Central memory CD8-positive, alpha-beta T cell (primary cell): ENCODE results near the gene FASTK.

Experiments
- ATAC-seq: fragments of 150-1000 bp; cut with Tn5 transposase; replicated peaks from 2 replicates; pipeline ENCODE4 v1.10.0; 2022; ENCODE audit warnings: mild to moderate bottlenecking, moderate FRiP score, moderate number of reproducible peaks; ENCODE audit not compliant: poor library complexity, severe bottlenecking; ENCODE audit errors: extremely low read depth
- DNase-seq, 2 donors: peaks; one replicate each; pipeline ENCODE4 v3.0.0; 2021; ENCODE audit warnings: low spot score in 2 of 2
- H3K27ac Mint-ChIP-seq: one replicate; pipeline ENCODE4 v1.8.0; 2022; ENCODE audit warnings: low read depth, mild to moderate bottlenecking, moderate library complexity, mixed read lengths
- H3K27me3 Mint-ChIP-seq: one replicate; pipeline ENCODE4 v1.8.0; 2022; ENCODE audit warnings: mixed read lengths
- H3K36me3 Mint-ChIP-seq: one replicate; pipeline ENCODE4 v1.8.0; 2022; ENCODE audit warnings: mild to moderate bottlenecking, moderate library complexity, mixed read lengths; ENCODE audit not compliant: insufficient read depth
- H3K4me1 Mint-ChIP-seq: one replicate; pipeline ENCODE4 v1.8.0; 2022; ENCODE audit warnings: mixed read lengths
- H3K4me3 Mint-ChIP-seq: one replicate; pipeline ENCODE4 v1.8.0; 2022; ENCODE audit warnings: mild to moderate bottlenecking, moderate library complexity, mixed read lengths
- H3K9me3 Mint-ChIP-seq: one replicate; pipeline ENCODE4 v1.8.0; 2022; ENCODE audit warnings: mixed read lengths

Gene FASTK

GRCh38 chr7:151071032-151071866 lies 9.4 kb downstream of the FASTK start:
- no peaks in the 10 kb centered on the region for H3K4me1 Mint-ChIP-seq
- H3K36me3 Mint-ChIP-seq: peaks cover 35% of the 10 kb centered on the region
- ATAC-seq (no peak), DNase-seq (no peak)
- no peaks in the 10 kb centered on the region for H3K9me3 Mint-ChIP-seq
- H3K27me3 Mint-ChIP-seq: no peaks in the 10 kb centered on the region
- no peak overlapping the region for H3K4me3 Mint-ChIP-seq
- no peak overlapping the region for H3K27ac Mint-ChIP-seq

DNA sequence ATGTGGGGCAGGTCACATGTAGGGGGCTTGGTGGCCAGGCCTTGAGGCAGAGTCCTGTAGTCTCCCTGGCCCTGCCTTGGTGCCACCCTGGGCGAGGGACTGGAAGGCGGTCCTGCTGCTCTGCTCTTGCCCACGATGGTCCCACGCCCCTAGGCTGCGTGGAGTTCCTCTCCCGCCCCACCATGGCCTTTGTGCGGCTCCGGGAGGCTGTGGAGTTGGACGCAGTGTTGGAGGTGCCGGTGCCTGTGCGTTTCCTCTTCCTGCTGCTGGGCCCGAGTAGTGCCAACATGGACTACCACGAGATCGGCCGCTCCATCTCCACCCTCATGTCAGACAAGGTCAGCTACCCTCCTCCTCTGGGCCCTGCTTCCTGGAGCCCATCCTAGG lies 10.0 kb downstream of the FASTK start:
- no peaks in the 10 kb centered on the region for H3K9me3 Mint-ChIP-seq
- H3K27ac Mint-ChIP-seq: no peak overlapping the region
- no peak overlapping the region for H3K4me3 Mint-ChIP-seq
- DNase-seq (no peak), ATAC-seq (no peak)
- no peaks in the 10 kb centered on the region for H3K27me3 Mint-ChIP-seq
- no peaks in the 10 kb centered on the region for H3K4me1 Mint-ChIP-seq
- H3K36me3 Mint-ChIP-seq: peaks cover 37% of the 10 kb centered on the region

DNA sequence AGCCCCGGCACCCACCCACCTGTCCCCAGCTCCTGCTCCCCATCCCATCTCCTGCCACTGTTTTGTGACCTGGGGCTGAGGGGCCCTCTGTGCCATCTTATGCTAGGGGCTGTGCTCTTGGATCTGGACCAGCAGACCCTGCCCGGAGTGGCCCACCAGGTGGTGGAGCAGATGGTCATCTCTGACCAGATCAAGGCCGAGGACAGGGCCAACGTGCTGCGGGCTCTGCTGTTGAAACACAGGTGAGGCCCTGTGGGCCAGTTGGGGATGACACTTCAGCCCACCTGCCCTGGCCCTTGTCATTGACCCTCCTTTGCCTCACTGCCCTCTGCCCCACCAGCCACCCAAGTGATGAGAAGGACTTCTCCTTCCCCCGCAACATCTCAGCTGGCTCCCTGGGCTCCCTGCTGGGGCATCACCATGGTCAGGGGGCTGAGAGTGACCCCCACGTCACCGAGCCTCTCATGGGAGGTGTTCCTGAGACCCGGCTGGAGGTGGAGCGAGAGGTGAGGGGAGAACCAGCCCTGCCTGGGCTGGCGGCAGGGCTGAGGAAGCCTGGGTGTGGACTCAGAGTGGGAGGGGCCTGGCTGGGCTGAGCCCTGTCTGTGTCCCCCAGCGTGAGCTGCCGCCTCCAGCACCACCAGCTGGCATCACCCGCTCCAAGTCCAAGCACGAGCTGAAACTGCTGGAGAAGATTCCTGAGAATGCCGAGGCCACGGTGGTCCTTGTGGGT lies 10.6 kb downstream of the FASTK start:
- Mint-ChIP-seq H3K27ac (no peak overlapping the region), H3K4me1 (no peaks in the 10 kb centered on the region), H3K36me3 (peaks cover 36% of the 10 kb centered on the region), H3K4me3 (no peak overlapping the region), H3K9me3 (no peaks in the 10 kb centered on the region), H3K27me3 (no peaks in the 10 kb centered on the region)
- no peak for ATAC-seq
- no peak for DNase-seq

DNA sequence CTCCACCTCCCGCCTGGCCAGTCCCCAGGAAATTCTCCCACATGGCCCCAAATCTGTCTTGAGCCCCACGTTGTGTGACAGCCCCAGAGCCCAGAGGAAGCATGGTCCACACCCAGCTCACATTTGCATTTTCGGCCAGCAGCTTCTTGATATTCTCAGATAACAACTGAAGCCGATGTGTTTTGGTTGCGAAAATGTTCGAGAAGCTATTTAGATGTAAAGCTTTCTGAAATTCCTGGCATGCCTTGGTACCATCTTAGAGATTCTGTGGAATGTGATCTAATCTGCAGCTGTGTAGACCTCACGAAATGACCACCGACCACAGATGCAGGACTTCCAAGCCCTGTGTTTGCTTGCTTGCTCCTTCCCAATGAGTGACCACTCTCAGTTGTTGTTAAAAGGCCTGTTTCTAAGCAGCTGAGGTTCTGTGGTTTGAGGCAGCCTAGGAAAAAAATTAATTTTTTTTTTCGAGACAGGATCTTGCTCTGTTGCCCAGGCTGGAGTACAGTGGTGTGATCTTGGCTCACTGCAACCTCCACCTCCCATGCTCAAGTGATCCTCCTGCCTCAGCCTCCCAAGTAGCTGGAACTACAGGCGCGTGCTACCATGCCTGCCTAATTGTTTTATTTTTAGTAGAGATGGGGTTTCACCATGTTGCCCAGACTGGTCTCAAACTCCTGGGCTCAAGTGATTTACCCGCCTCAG lies 12.4 kb downstream of the FASTK start:
- no peaks in the 10 kb centered on the region for H3K9me3 Mint-ChIP-seq
- no peak overlapping the region for H3K4me3 Mint-ChIP-seq
- no peaks in the 10 kb centered on the region for H3K27me3 Mint-ChIP-seq
- no peak overlapping the region for H3K27ac Mint-ChIP-seq
- DNase-seq (no peak), ATAC-seq (no peak)
- peaks cover 34% of the 10 kb centered on the region for H3K36me3 Mint-ChIP-seq
- H3K4me1 Mint-ChIP-seq: no peaks in the 10 kb centered on the region

GRCh38 chr7:151066273-151066974 lies 14.2 kb downstream of the FASTK start:
- no peak for ATAC-seq

GRCh38 chr7:151065516-151065915 lies 15.1 kb downstream of the FASTK start:
- H3K27ac Mint-ChIP-seq: no peak overlapping the region
- no peak overlapping the region for H3K4me3 Mint-ChIP-seq
- peaks cover 16% of the 10 kb centered on the region for H3K4me1 Mint-ChIP-seq
- H3K36me3 Mint-ChIP-seq: peaks cover 28% of the 10 kb centered on the region
- H3K9me3 Mint-ChIP-seq: no peaks in the 10 kb centered on the region
- ATAC-seq (no peak), DNase-seq (no peak)
- H3K27me3 Mint-ChIP-seq: no peaks in the 10 kb centered on the region

More at GRCh38 chr7:151066273-151066974, 14.2 kb downstream of the FASTK start:
- Mint-ChIP-seq H3K36me3 (peaks cover 28% of the 10 kb centered on the region), H3K27ac (no peak overlapping the region), H3K4me1 (peaks cover 7% of the 10 kb centered on the region), H3K4me3 (no peak overlapping the region), H3K9me3 (no peaks in the 10 kb centered on the region), H3K27me3 (no peaks in the 10 kb centered on the region)
- DNase-seq: no peak

GRCh38 chr7:151064993-151065392 lies 15.6 kb downstream of the FASTK start:
- no peak overlapping the region for H3K4me3 Mint-ChIP-seq
- H3K27ac Mint-ChIP-seq: no peak overlapping the region
- no peak for DNase-seq
- H3K36me3 Mint-ChIP-seq: peaks cover 26% of the 10 kb centered on the region
- no peaks in the 10 kb centered on the region for H3K27me3 Mint-ChIP-seq
- no peak for ATAC-seq
- peaks cover 16% of the 10 kb centered on the region for H3K4me1 Mint-ChIP-seq
- H3K9me3 Mint-ChIP-seq: no peaks in the 10 kb centered on the region

GRCh38 chr7:151064454-151064853 lies 16.2 kb downstream of the FASTK start:
- no peak overlapping the region for H3K27ac Mint-ChIP-seq
- no peak for ATAC-seq
- H3K36me3 Mint-ChIP-seq: peaks cover 27% of the 10 kb centered on the region
- H3K27me3 Mint-ChIP-seq: no peaks in the 10 kb centered on the region
- H3K4me1 Mint-ChIP-seq: peaks cover 16% of the 10 kb centered on the region
- H3K4me3 Mint-ChIP-seq: no peak overlapping the region
- H3K9me3 Mint-ChIP-seq: no peaks in the 10 kb centered on the region
- DNase-seq: no peak

DNA sequence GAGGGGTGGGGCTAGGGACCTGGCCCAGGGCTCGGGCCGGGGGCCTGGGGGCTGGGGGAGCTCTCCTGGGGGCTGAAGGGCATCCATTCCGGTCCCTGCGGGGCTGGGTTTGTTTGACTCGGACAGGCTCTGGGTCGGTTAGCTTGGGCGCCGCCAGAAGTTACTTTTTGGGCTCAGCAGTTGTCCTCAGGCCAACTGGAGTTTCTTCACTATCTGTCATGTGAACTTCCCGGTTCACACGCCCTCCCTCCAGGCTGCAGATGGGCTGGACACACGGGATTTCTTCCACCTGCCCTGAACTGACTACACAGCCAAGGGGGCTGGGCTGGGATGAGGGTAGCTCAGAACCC lies 17.4 kb downstream of the FASTK start:
- Mint-ChIP-seq H3K4me3 (no peak overlapping the region), H3K27ac (no peak overlapping the region), H3K4me1 (peaks cover 24% of the 10 kb centered on the region), H3K9me3 (no peaks in the 10 kb centered on the region), H3K36me3 (peaks cover 32% of the 10 kb centered on the region), H3K27me3 (no peaks in the 10 kb centered on the region)
- DNase-seq: no peak
- ATAC-seq: no peak

- Mint-ChIP-seq H3K27me3 (no peaks in the 10 kb centered on the region), H3K9me3 (no peaks in the 10 kb centered on the region), H3K4me1 (peaks cover 26% of the 10 kb centered on the region), H3K36me3 (peaks cover 28% of the 10 kb centered on the region), H3K27ac (no peak overlapping the region), H3K4me3 (no peak overlapping the region)
- no peak for ATAC-seq
- DNase-seq: no peak
These were observed 18.0 kb downstream of the FASTK start for GRCh38 chr7:151062399-151063211.

DNA sequence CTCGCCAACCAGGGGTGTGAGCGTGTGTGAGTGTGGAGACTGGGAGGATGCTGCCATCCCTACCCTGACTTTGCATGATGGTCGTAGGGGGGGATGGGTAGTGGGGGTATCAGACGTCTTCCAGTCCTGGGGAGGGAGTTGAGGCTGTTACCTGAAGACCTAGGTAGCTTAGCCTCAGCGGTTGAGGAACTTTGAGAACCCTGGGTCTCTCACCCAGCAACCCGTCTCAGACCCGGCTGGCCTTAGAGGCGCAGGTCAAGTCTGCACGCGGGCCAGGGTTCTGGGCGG lies 18.6 kb downstream of the FASTK start:
- DNase-seq: no peak

More for the DNA sequence above, 18.6 kb downstream of the FASTK start:
- Mint-ChIP-seq H3K4me1 (peaks cover 31% of the 10 kb centered on the region), H3K27ac (no peak overlapping the region), H3K36me3 (peaks cover 29% of the 10 kb centered on the region), H3K9me3 (no peaks in the 10 kb centered on the region), H3K4me3 (peak overlapping the region; percentile 94), H3K27me3 (no peaks in the 10 kb centered on the region)
- ATAC-seq: no peak
